ENCODE data around the gene RGS5. TPM values are rescaled to one million over a fixed set of nuclear protein-coding genes. Genes with fewer than 3 reads are reported as not detected.

RGS5 gene
- total RNA-seq, 1 experiment from 2014 or later: 4.6 TPM

- Histone ChIP-seq H3K4me2 (ENCODE audit: low read length) (no peak overlapping the region), H2AFZ (ENCODE audit: low read depth, low read length, poor library complexity, severe bottlenecking) (no peak overlapping the region), H3K27ac (ENCODE audit: low read depth, low read length) (no peak overlapping the region), H3K27me3 (ENCODE audit: insufficient read depth, low read length) (no peaks in the 10 kb centered on the region), H3K4me3 (replicated peaks in 1 of 2; ENCODE audit: low read depth in 1 of 2, low read length in 2 of 2) (no peak overlapping the region), H3K9me3 (ENCODE audit: control insufficient read depth in 1 of 2, insufficient read depth in 1 of 2, low read depth in 1 of 2, low read length in 2 of 2) (no peaks in the 10 kb centered on the region), H3K9ac (ENCODE audit: low read length) (no peak overlapping the region), H3K79me2 (ENCODE audit: insufficient read depth, low read length) (no peaks in the 10 kb centered on the region), H4K20me1 (ENCODE audit: insufficient read depth) (no peaks in the 10 kb centered on the region), H3K9me2 (ENCODE audit: insufficient read depth) (no peaks in the 10 kb centered on the region), H3K36me3 (ENCODE audit: control insufficient read depth in 1 of 2, insufficient read depth in 2 of 2, low read length in 2 of 2) (no peaks in the 10 kb centered on the region), H3K4me1 (ENCODE audit: control insufficient read depth in 1 of 2, insufficient read depth in 2 of 2, low read length in 2 of 2) (peaks cover 5% of the 10 kb centered on the region in 2 experiments)
- CTCF ChIA-PET: interaction anchor here (0.7 kb wide), 1 partner anchor 295 kb away, joined by 4 read pairs; no protein-coding TSS in a partner anchor
- BruUV-seq (replicated peaks): no TSS peak
- intact Hi-C loops (cut with micrococcal nuclease): loop anchor here (5.0 kb wide), 1 partner anchor 144 kb away; no protein-coding TSS in a partner anchor
- no peak for ATAC-seq
- RAD21 ChIA-PET (ENCODE audit: low non-redundant PET in 1 of 2, low total read pairs in 2 of 2, uncharacterized antibody in 2 of 2, unreplicated experiment in 2 of 2): no interaction called here
- TF ChIP-seq ZBTB33 (IDR thresholded peaks at IDR 0.05; ENCODE audit: extremely low read depth, insufficient replicate concordance, low read length) (no peak), POLR2AphosphoS5 (IDR thresholded peaks at IDR 0.05; ENCODE audit: low read depth, low read length) (no peak), CEBPB (IDR thresholded peaks at IDR 0.05; ENCODE audit: low read depth) (no peak), ELF1 (IDR thresholded peaks at IDR 0.05; ENCODE audit: borderline replicate concordance, low read depth) (no peak), REST (IDR thresholded peaks at IDR 0.05; ENCODE audit: low read depth) (no peak), ATF3 (IDR thresholded peaks at IDR 0.05) (no peak), CBX3 (IDR thresholded peaks at IDR 0.05; ENCODE audit: low read depth) (no peak), YY1 (IDR thresholded peaks at IDR 0.05; ENCODE audit: extremely low read depth, insufficient replicate concordance, low read depth, low read length) (no peak), SRF (IDR thresholded peaks at IDR 0.05; ENCODE audit: low read depth) (no peak), RAD21 (IDR thresholded peaks at IDR 0.05; ENCODE audit: low read depth) (no peak), POLR2A (IDR thresholded peaks at IDR 0.05; ENCODE audit: borderline replicate concordance, extremely low read depth, insufficient read depth, insufficient read length) (no peak), EGR1 (IDR thresholded peaks at IDR 0.05; ENCODE audit: low read depth) (no peak), ZNF274 (IDR thresholded peaks at IDR 0.05; ENCODE audit: low read depth, low read length) (no peak), FOSL1 (IDR thresholded peaks at IDR 0.05; ENCODE audit: low read depth) (no peak), JUND (IDR thresholded peaks at IDR 0.05) (no peak)
- no peak for DNase-seq (ENCODE audit: low read depth, low spot score)
- POLR2A ChIA-PET: no interaction called here
Observed at GRCh38 chr1:163173121-163173520, 29.6 kb downstream of the RGS5 start.

Measured in HCT116 (cell line).